ENCODE results near the gene NCLN.

GRCh38 chr19:3152419-3152780 is 33.3 kb upstream of the NCLN start:
- TF ChIP-seq CTCF (conservative IDR thresholded peaks at IDR 0.05; ENCODE audit: low read depth, low read length), result no peak
- TF ChIP-seq EZH2 (IDR thresholded peaks at IDR 0.05; ENCODE audit: low read length, unreplicated experiment), result no peak
- TF ChIP-seq EZH2phosphoT487 (IDR thresholded peaks at IDR 0.05; ENCODE audit: borderline replicate concordance, low read length), result no peak

Data from PC-3 (cell line).